OCI-LY7 (cell line): ENCODE measurements around the gene COL11A2. TPM values are rescaled to one million over a fixed set of nuclear protein-coding genes. Genes with fewer than 3 reads are reported as not detected.

Experiments used
- BruUV-seq: library from RNA; stranded (reverse); fragments of 400-500 nt; replicated peaks from 2 replicates; lab custom pipeline; 2021; lab: Mats Ljungman, UMichigan
- CTCF ChIA-PET: fragments of 300-600 bp; sonication (Branson Sonifier 250); formaldehyde crosslinking; loops from one replicate; lab custom pipeline; 2022; ENCODE audit warnings: antibody characterized with exemption; ENCODE audit not compliant: unreplicated experiment; lab: Charles Lee
- POLR2A ChIA-PET: fragments of 300-600 bp; sonication (Branson Sonifier 250); formaldehyde crosslinking; loops from one replicate; lab custom pipeline; 2022; ENCODE audit warnings: antibody characterized with exemption; lab: Charles Lee
- DNase-seq: peaks from one replicate; pipeline ENCODE4 v3.0.0-alpha.2; 2015; ENCODE audit warnings: low spot score
- H2AFZ ChIP-seq: fragments of 200-600 bp; sonication (generic), shearing (Covaris generic); 2 replicates; pipeline ENCODE4 v1.6.1; 2014; ENCODE audit warnings: mild to moderate bottlenecking, antibody characterized with exemption, low read length, moderate library complexity
- H3K27ac ChIP-seq: fragments of 200-600 bp; sonication (generic); 2 replicates; pipeline ENCODE4 v1.5.1; 2014; ENCODE audit warnings: mixed run types, low read depth, mild to moderate bottlenecking, moderate library complexity, low read length, inconsistent platforms; ENCODE audit not compliant: poor library complexity, severe bottlenecking
- H3K36me3 ChIP-seq: fragments of 200-600 bp; sonication (generic); 2 replicates; pipeline ENCODE4 v1.6.1; 2014; ENCODE audit warnings: mild to moderate bottlenecking, antibody characterized with exemption, low read length, moderate library complexity, mixed read lengths; ENCODE audit not compliant: insufficient read depth
- H3K4me1 ChIP-seq: fragments of 200-600 bp; sonication (generic); 2 replicates; pipeline ENCODE4 v1.5.1; 2014; ENCODE audit warnings: mild to moderate bottlenecking, low read length; ENCODE audit not compliant: insufficient read depth, poor library complexity, severe bottlenecking
- H3K4me2 ChIP-seq: fragments of 200-600 bp; sonication (generic); 2 replicates; pipeline ENCODE4 v1.6.1; 2014; ENCODE audit warnings: mild to moderate bottlenecking, low read length
- H3K4me3 ChIP-seq: fragments of 200-600 bp; sonication (generic); 2 replicates; pipeline ENCODE4 v1.5.1; 2014; ENCODE audit warnings: mild to moderate bottlenecking, low read depth, low read length; ENCODE audit not compliant: poor library complexity, severe bottlenecking
- H3K79me2 ChIP-seq: fragments of 200-600 bp; sonication (generic); 2 replicates; pipeline ENCODE4 v1.6.1; 2016; ENCODE audit warnings: low read depth, mild to moderate bottlenecking, low read length, moderate library complexity, mixed read lengths; ENCODE audit not compliant: insufficient read depth
- H3K9me2 ChIP-seq: fragments of 200-600 bp; sonication (generic); 2 replicates; pipeline ENCODE4 v1.6.1; 2016; ENCODE audit warnings: mild to moderate bottlenecking, low read length, mixed read lengths; ENCODE audit not compliant: insufficient read depth
- H3K9me3 ChIP-seq: fragments of 200-600 bp; sonication (generic); 2 replicates; pipeline ENCODE4 v1.6.1; 2014; ENCODE audit warnings: mild to moderate bottlenecking, mixed run types, low read length, mixed read lengths
- H4K20me1 ChIP-seq: fragments of 200-600 bp; sonication (generic); 2 replicates; pipeline ENCODE4 v1.6.1; 2014; ENCODE audit warnings: mild to moderate bottlenecking, antibody characterized with exemption, low read length, moderate library complexity, mixed read lengths; ENCODE audit not compliant: insufficient read depth
- EZH2phosphoT487 ChIP-seq: fragments of 200-600 bp; sonication (generic); IDR thresholded peaks from 2 replicates; pipeline ENCODE4 v1.6.1; 2018; ENCODE audit warnings: low read depth, borderline replicate concordance, mild to moderate bottlenecking, mixed run types, antibody characterized with exemption, low read length, moderate library complexity, mixed read lengths
- intact Hi-C: fragments of 100-400 bp; cut with micrococcal nuclease; formaldehyde crosslinking; loops from one replicate; pipeline ENCODE4 v1.10.0; 2022; ENCODE audit not compliant: unreplicated experiment
- total RNA-seq, 2 experiments: library from RNA; depleted of rRNA in 1 of 2; stranded (reverse); fragments of >200 nt in 1 of 2; shearing (Covaris generic) in 1 of 2; gene quantifications; 2 replicates each; pipeline ENCODE4 v1.2.3, GENCODE V29; 2014 to 2022
- TF ChIP-seq, protein P1 (sequence below): fragments of 200-600 bp; sonication (generic); conservative IDR thresholded peaks from 2 replicates; pipeline ENCODE4 v1.5.1; 2014; ENCODE audit warnings: mild to moderate bottlenecking, antibody characterized with exemption, low read length, moderate library complexity, mixed read lengths

The COL11A2 gene
- total RNA-seq, 2 experiments from 2014 or later: 4.5 to 5.2 TPM

GRCh38 chr6:33139596-33140206, 52.6 kb downstream of the COL11A2 start:
- CTCF ChIA-PET: no interaction called here

GRCh38 chr6:33136310-33136900, 55.9 kb downstream of the COL11A2 start:
- no peak overlapping the region for H3K27ac ChIP-seq
- no peak overlapping the region for H2AFZ ChIP-seq
- H3K36me3 ChIP-seq: no peaks in the 10 kb centered on the region
- H3K9me2 ChIP-seq: no peaks in the 10 kb centered on the region
- no peaks in the 10 kb centered on the region for H3K4me1 ChIP-seq
- no peaks in the 10 kb centered on the region for H3K9me3 ChIP-seq
- H4K20me1 ChIP-seq: no peaks in the 10 kb centered on the region
- TF ChIP-seq EZH2phosphoT487: no peak
- TF ChIP-seq, protein P1, sequence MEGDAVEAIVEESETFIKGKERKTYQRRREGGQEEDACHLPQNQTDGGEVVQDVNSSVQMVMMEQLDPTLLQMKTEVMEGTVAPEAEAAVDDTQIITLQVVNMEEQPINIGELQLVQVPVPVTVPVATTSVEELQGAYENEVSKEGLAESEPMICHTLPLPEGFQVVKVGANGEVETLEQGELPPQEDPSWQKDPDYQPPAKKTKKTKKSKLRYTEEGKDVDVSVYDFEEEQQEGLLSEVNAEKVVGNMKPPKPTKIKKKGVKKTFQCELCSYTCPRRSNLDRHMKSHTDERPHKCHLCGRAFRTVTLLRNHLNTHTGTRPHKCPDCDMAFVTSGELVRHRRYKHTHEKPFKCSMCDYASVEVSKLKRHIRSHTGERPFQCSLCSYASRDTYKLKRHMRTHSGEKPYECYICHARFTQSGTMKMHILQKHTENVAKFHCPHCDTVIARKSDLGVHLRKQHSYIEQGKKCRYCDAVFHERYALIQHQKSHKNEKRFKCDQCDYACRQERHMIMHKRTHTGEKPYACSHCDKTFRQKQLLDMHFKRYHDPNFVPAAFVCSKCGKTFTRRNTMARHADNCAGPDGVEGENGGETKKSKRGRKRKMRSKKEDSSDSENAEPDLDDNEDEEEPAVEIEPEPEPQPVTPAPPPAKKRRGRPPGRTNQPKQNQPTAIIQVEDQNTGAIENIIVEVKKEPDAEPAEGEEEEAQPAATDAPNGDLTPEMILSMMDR: no peak
- no TSS peak for BruUV-seq
- intact Hi-C loops: no loop called here
- H3K4me2 ChIP-seq: no peak overlapping the region
- ChIA-PET POLR2A (interaction anchor here (0.6 to 1.5 kb wide), 4 partner anchors 10 to 336 kb away, joined by 3 read pairs; partner anchors contain the start of gene HLA-DPA1), CTCF (no interaction called here)
- no peak overlapping the region for H3K4me3 ChIP-seq
- no peaks in the 10 kb centered on the region for H3K79me2 ChIP-seq
- DNase-seq: no peak

More at GRCh38 chr6:33139596-33140206, 52.6 kb downstream of the COL11A2 start:
- DNase-seq: no peak
- H3K4me1 ChIP-seq: no peaks in the 10 kb centered on the region
- H3K4me2 ChIP-seq: no peak overlapping the region
- TF ChIP-seq EZH2phosphoT487: no peak
- TF ChIP-seq, protein P1: no peak
- H3K4me3 ChIP-seq: no peak overlapping the region
- H3K9me2 ChIP-seq: no peaks in the 10 kb centered on the region
- POLR2A ChIA-PET: interaction anchor here (0.6 kb wide), 1 partner anchor 1542 kb away, joined by 3 read pairs; no protein-coding TSS in a partner anchor
- no peaks in the 10 kb centered on the region for H3K79me2 ChIP-seq
- no peaks in the 10 kb centered on the region for H3K36me3 ChIP-seq
- no peak overlapping the region for H3K27ac ChIP-seq
- H3K9me3 ChIP-seq: no peaks in the 10 kb centered on the region
- no peak overlapping the region for H2AFZ ChIP-seq
- no peaks in the 10 kb centered on the region for H4K20me1 ChIP-seq
- no TSS peak for BruUV-seq
- intact Hi-C loops: no loop called here

- POLR2A ChIA-PET: no interaction called here
- H3K36me3 ChIP-seq: no peaks in the 10 kb centered on the region
- no peaks in the 10 kb centered on the region for H3K4me1 ChIP-seq
- no peaks in the 10 kb centered on the region for H3K79me2 ChIP-seq
- H3K9me2 ChIP-seq: no peaks in the 10 kb centered on the region
- TF ChIP-seq, protein P1: no peak
- no peak for TF ChIP-seq EZH2phosphoT487
- intact Hi-C loops: no loop called here
- H3K9me3 ChIP-seq: no peaks in the 10 kb centered on the region
- H3K4me3 ChIP-seq: no peak overlapping the region
- no peak for DNase-seq
- H3K4me2 ChIP-seq: no peak overlapping the region
- no peaks in the 10 kb centered on the region for H4K20me1 ChIP-seq
- H2AFZ ChIP-seq: no peak overlapping the region
- CTCF ChIA-PET: no interaction called here
- no TSS peak for BruUV-seq
- no peak overlapping the region for H3K27ac ChIP-seq
Observed at GRCh38 chr6:33132081-33132524, 60.2 kb downstream of the COL11A2 start.
